ENCODE measurements around the gene OR2V2. TPM values are rescaled to one million over a fixed set of nuclear protein-coding genes. Genes with fewer than 3 reads are reported as not detected.
"Not testable (repeated sequence)": the region's sequence is repeated elsewhere in the genome, so short reads cannot be mapped to it uniquely, and the experiment has no call there.

The OR2V2 gene
- total and polyA plus RNA-seq, 10 of the 15 experiments (the other 5 are each of a cell fraction or from before 2014, with no cell fraction given) = 0.26 TPM; not detected in 9

GRCh38 chr5:181160755-181161533 is 13.6 kb downstream of the OR2V2 start:
- DNase-seq (ENCODE audit: low read depth, low spot score); intact Hi-C loops (cut with micrococcal nuclease; ENCODE audit: unreplicated experiment); FAIRE-seq; H3K36me3 ChIP-seq (ENCODE audit: control insufficient read depth in 2 of 2, insufficient read depth in 2 of 2, low read length in 1 of 2); H3K79me2 ChIP-seq (ENCODE audit: control insufficient read depth, insufficient read depth, low read length); H3K9me3 ChIP-seq (replicated peaks; ENCODE audit: control insufficient read depth, insufficient read depth, low read length); BruUV-seq (replicated peaks); H4K20me1 ChIP-seq (ENCODE audit: control insufficient read depth, insufficient read depth); H3K27me3 ChIP-seq (replicated peaks in 1 of 2; ENCODE audit: control insufficient read depth in 2 of 2, insufficient read depth in 2 of 2, low read length in 1 of 2): not testable (repeated sequence)
- Histone ChIP-seq H3K4me2 (ENCODE audit: control insufficient read depth, insufficient read depth) (peak overlapping the region; percentile 96), H3K4me1 (ENCODE audit: control insufficient read depth, insufficient read depth, low read length) (peaks cover 22% of the 10 kb centered on the region), H3K9ac (ENCODE audit: control insufficient read depth, insufficient read depth, low read length) (peak overlapping the region; percentile 41; the same call in 1 of the 2 replicates), H2AFZ (ENCODE audit: control insufficient read depth, low read depth, low read length) (peak overlapping the region; percentile 89), H3K4me3 (peak overlapping the region; percentile 68), H3K27ac (ENCODE audit: control insufficient read depth, insufficient read depth) (peak overlapping the region; percentile 69; the same call in 1 of the 2 replicates)
- ChIA-PET CTCF (interaction anchor here (0.8 to 5.3 kb wide), 5 partner anchors 8 to 24 kb away, joined by 3 to 37 read pairs (median 7); no protein-coding TSS in a partner anchor), POLR2A (interaction anchor here (0.5 kb wide), 1 partner anchor 304 kb away, joined by 4 read pairs; no protein-coding TSS in a partner anchor), RAD21 (ENCODE audit: unreplicated experiment) (interaction anchor here (1.0 to 1.1 kb wide), 3 partner anchors 11 to 16 kb away, joined by 3 to 4 read pairs (median 4); no protein-coding TSS in a partner anchor), SMC1A (ENCODE audit: uncharacterized antibody, unreplicated experiment) (interaction anchor here (0.6 to 1.5 kb wide), 6 partner anchors 10 to 358 kb away, joined by 3 to 5 read pairs (median 4); no protein-coding TSS in a partner anchor)
- in situ Hi-C loops (cut with MboI) = loop anchor here (5.0 kb wide), 1 partner anchor 359 kb away; the partner anchor contains the start of gene MGAT1
- peak; percentile 21 for ATAC-seq
- under 1% methylated on average over 12 of the region's 48 CpGs for WGBS (ENCODE audit: insufficient coverage, insufficient replicate concordance, low lambda C conversion rate, missing lambda C conversion rate)
- TF ChIP-seq CREB1 (IDR thresholded peaks at IDR 0.05; ENCODE audit: low read depth) (peak; percentile 86), CREM (IDR thresholded peaks at IDR 0.05; ENCODE audit: low read depth) (peak; percentile 56; the same call in 1 of the 2 replicates), IKZF1 (conservative IDR thresholded peaks at IDR 0.05) (0 out of 2 replicates have a peak, but pooled peaks have one; percentile 27)
